Activated T-cell treated with anti-CD3 and anti-CD28 coated beads, Interleukin-2, amount 50 U/mL, for 4 hours (primary cell): ENCODE data around the gene IDH2. TPM values are rescaled to one million over a fixed set of nuclear protein-coding genes. Genes with fewer than 3 reads are reported as not detected.

Source experiments
- total RNA-seq, 3 donors: library from RNA; stranded (reverse); gene quantifications; one replicate each; pipeline ENCODE4 v1.2.1, GENCODE V29; 2021

IDH2 gene
- total RNA-seq, 3 donors from 2014 or later: 32.8 to 45.1 (median 43.3) TPM

Other genes with a start within 250 kb of the IDH2 start
- 10 to 100 TPM; 15.2 to 17.4 (median 17.1) TPM for gene AP3S2, start 208.5 kb downstream of the IDH2 start, total RNA-seq
- gene ARPIN, start 189.5 kb downstream of the IDH2 start, total RNA-seq: under 1 TPM in 2 of 3 donors, not detected in 1; 0.05 to 0.13 TPM
- gene ZNF710, start 101.1 kb downstream of the IDH2 start, total RNA-seq: 10 to 100 TPM; 21.7 to 28.2 (median 25.0) TPM
- gene SEMA4B, start 98.9 kb upstream of the IDH2 start, total RNA-seq: 1 to 10 TPM; 4.7 to 8.2 (median 7.7) TPM
- gene CIB1, start 131.5 kb upstream of the IDH2 start, total RNA-seq: 100 to 1,000 TPM; 130 to 158 (median 151) TPM
- gene GDPGP1, start 131.7 kb upstream of the IDH2 start, total RNA-seq: 10 to 100 TPM; 11.4 to 12.9 (median 11.9) TPM
- under 1 TPM in 2 of 3 donors, not detected in 1; 0.19 to 0.95 TPM for gene TTLL13, start 147.1 kb upstream of the IDH2 start, total RNA-seq
- 10 to 100 TPM; 36.9 to 38.0 (median 37.1) TPM for gene NGRN, start 163.2 kb upstream of the IDH2 start, total RNA-seq
- gene ZNF774, start 249.8 kb upstream of the IDH2 start, total RNA-seq: 1 to 10 TPM in 2 of 3 donors, under 1 TPM in 1; 0.46 to 1.2 (median 1.0) TPM